H9 (cell line): ENCODE data around the gene KIAA0753. TPM values are rescaled to one million over a fixed set of nuclear protein-coding genes. Genes with fewer than 3 reads are reported as not detected.

Experiments
- DNase-seq: peaks from one replicate; pipeline ENCODE4 v3.0.0-alpha.2; 2017
- H2AFZ ChIP-seq: one replicate; pipeline ENCODE4 v1.6.1; 2013; ENCODE audit warnings: mild to moderate bottlenecking, low read length, control low read depth, moderate library complexity
- H2AK5ac ChIP-seq: 2 replicates; pipeline ENCODE4 v1.6.1; 2013; ENCODE audit warnings: low read length, control low read depth, mixed read lengths; ENCODE audit not compliant: insufficient read length
- H2BK120ac ChIP-seq: one replicate; pipeline ENCODE4 v1.6.1; 2013; ENCODE audit warnings: low read depth, mild to moderate bottlenecking, low read length, control low read depth, inconsistent platforms; ENCODE audit not compliant: poor library complexity, severe bottlenecking
- H2BK12ac ChIP-seq: 2 replicates; pipeline ENCODE4 v1.6.1; 2013; ENCODE audit warnings: low read length, control low read depth, mixed read lengths, low read depth; ENCODE audit not compliant: insufficient read length
- H2BK15ac ChIP-seq: 2 replicates; pipeline ENCODE4 v1.6.1; 2013; ENCODE audit warnings: low read depth, low read length, control low read depth
- H2BK20ac ChIP-seq: one replicate; pipeline ENCODE4 v1.6.1; 2013; ENCODE audit warnings: low read depth, mild to moderate bottlenecking, low read length, control low read depth, inconsistent platforms; ENCODE audit not compliant: poor library complexity, severe bottlenecking
- H2BK5ac ChIP-seq: 2 replicates; pipeline ENCODE4 v1.6.1; 2013; ENCODE audit warnings: low read length, control low read depth, mixed read lengths; ENCODE audit not compliant: insufficient read length
- H3K14ac ChIP-seq: 2 replicates; pipeline ENCODE4 v1.6.1; 2013; ENCODE audit warnings: low read length, control low read depth; ENCODE audit not compliant: insufficient read depth
- H3K18ac ChIP-seq: 2 replicates; pipeline ENCODE4 v1.6.1; 2013; ENCODE audit warnings: low read depth, mild to moderate bottlenecking, mixed read lengths, low read length, control low read depth; ENCODE audit not compliant: insufficient read length
- H3K23ac ChIP-seq: 2 replicates; pipeline ENCODE4 v1.6.1; 2013; ENCODE audit warnings: low read length, control low read depth, mixed read lengths, low read depth; ENCODE audit not compliant: insufficient read length
- H3K23me2 ChIP-seq: 2 replicates; pipeline ENCODE4 v1.6.1; 2013; ENCODE audit warnings: low read depth, mild to moderate bottlenecking, mixed read lengths, low read length, control low read depth; ENCODE audit not compliant: insufficient read length, poor library complexity, severe bottlenecking
- H3K27ac ChIP-seq: 2 replicates; pipeline ENCODE4 v1.5.1; 2013; ENCODE audit warnings: low read length, control low read depth, mixed read lengths, low read depth; ENCODE audit not compliant: insufficient read length
- H3K27me3 ChIP-seq: 2 replicates; pipeline ENCODE4 v1.6.1; 2013; ENCODE audit warnings: low read length, control low read depth, inconsistent platforms; ENCODE audit not compliant: insufficient read depth
- H3K4ac ChIP-seq: 2 replicates; pipeline ENCODE4 v1.6.1; 2013; ENCODE audit warnings: low read depth, mild to moderate bottlenecking, control low read depth, inconsistent platforms, low read length, moderate library complexity
- H3K4me1 ChIP-seq: 2 replicates; pipeline ENCODE4 v1.6.1; 2013; ENCODE audit warnings: low read length, control low read depth, inconsistent platforms; ENCODE audit not compliant: insufficient read depth
- H3K4me2 ChIP-seq: 2 replicates; pipeline ENCODE4 v1.6.1; 2013; ENCODE audit warnings: low read length, control low read depth, mixed read lengths; ENCODE audit not compliant: insufficient read length, insufficient read depth
- H3K56ac ChIP-seq: 2 replicates; pipeline ENCODE4 v1.6.1; 2013; ENCODE audit warnings: low read depth, mild to moderate bottlenecking, mixed read lengths, low read length, control low read depth; ENCODE audit not compliant: insufficient read length
- H3K79me1 ChIP-seq: 2 replicates; pipeline ENCODE4 v1.6.1; 2013; ENCODE audit warnings: low read depth, mild to moderate bottlenecking, moderate library complexity, low read length, control low read depth, inconsistent platforms; ENCODE audit not compliant: insufficient read depth, poor library complexity, severe bottlenecking
- H3K79me2 ChIP-seq: 2 replicates; pipeline ENCODE4 v1.6.1; 2013; ENCODE audit warnings: low read length, control low read depth, inconsistent platforms; ENCODE audit not compliant: insufficient read depth
- H3K9ac ChIP-seq: 2 replicates; pipeline ENCODE4 v1.6.1; 2013; ENCODE audit warnings: low read length, control low read depth, mixed read lengths; ENCODE audit not compliant: insufficient read length; ENCODE audit errors: extremely low read depth
- H3K9me3 ChIP-seq: one replicate; pipeline ENCODE4 v1.6.1; 2013; ENCODE audit warnings: low read depth, low read length, inconsistent platforms; ENCODE audit not compliant: control insufficient read depth
- H3T11ph ChIP-seq: one replicate; pipeline ENCODE4 v1.6.1; 2013; ENCODE audit warnings: mild to moderate bottlenecking, low read length, control low read depth, inconsistent platforms
- H4K20me1 ChIP-seq: one replicate; pipeline ENCODE4 v1.6.1; 2013; ENCODE audit not compliant: control insufficient read depth, insufficient read length, insufficient read depth
- H4K5ac ChIP-seq: 2 replicates; pipeline ENCODE4 v1.6.1; 2013; ENCODE audit warnings: low read depth, mild to moderate bottlenecking, mixed read lengths, low read length, control low read depth; ENCODE audit not compliant: insufficient read length
- H4K8ac ChIP-seq: replicated peaks from 2 replicates; pipeline ENCODE4 v1.6.1; 2013; ENCODE audit warnings: low read length, control low read depth, mixed read lengths, low read depth; ENCODE audit not compliant: insufficient read length
- H4K91ac ChIP-seq: 2 replicates; pipeline ENCODE4 v1.6.1; 2013; ENCODE audit warnings: low read depth, mild to moderate bottlenecking, moderate library complexity, mixed read lengths, low read length, control low read depth; ENCODE audit not compliant: insufficient read length
- H3K27ac Mint-ChIP-seq, 3 experiments: 2 replicates in 2 of 3; 3 replicates in 1 of 3; pipeline ENCODE4 v1.8.0; 2020 to 2021; ENCODE audit warnings: mixed read lengths in 3 of 3, mild to moderate bottlenecking in 1 of 3, moderate library complexity in 1 of 3
- H3K27me3 Mint-ChIP-seq: 2 replicates; pipeline ENCODE4 v1.8.0; 2021; ENCODE audit warnings: low read depth, mild to moderate bottlenecking, moderate library complexity, mixed read lengths
- H3K36me3 Mint-ChIP-seq, 3 experiments: 2 replicates in 2 of 3; 3 replicates in 1 of 3; pipeline ENCODE4 v1.8.0; 2020 to 2021; ENCODE audit warnings: low read depth in 3 of 3, mixed read lengths in 3 of 3; ENCODE audit not compliant: insufficient read depth in 1 of 3
- H3K4me1 Mint-ChIP-seq, 2 experiments: 2 replicates each; pipeline ENCODE4 v1.8.0; 2020; ENCODE audit warnings: mixed read lengths in 2 of 2
- H3K4me3 Mint-ChIP-seq, 2 experiments: 2 replicates in 1 of 2; 3 replicates in 1 of 2; pipeline ENCODE4 v1.8.0; 2020 to 2021; ENCODE audit warnings: mild to moderate bottlenecking in 2 of 2, mixed read lengths in 2 of 2, moderate library complexity in 1 of 2
- H3K9me3 Mint-ChIP-seq, 2 experiments: 2 replicates in 1 of 2; 3 replicates in 1 of 2; pipeline ENCODE4 v1.8.0; 2020; ENCODE audit warnings: mild to moderate bottlenecking in 2 of 2, mixed read lengths in 2 of 2, moderate library complexity in 1 of 2
- CTCF ChIP-seq: fragments of 200-600 bp; sonication (generic); conservative IDR thresholded peaks from 3 replicates; pipeline ENCODE4 v1.8.0; 2021; ENCODE audit warnings: antibody characterized with exemption, mild to moderate bottlenecking
- WGBS: extraction: QIAGEN DNeasy Blood & Tissue Kit; methylation state at CpG from one replicate; pipeline ENCODE4 v1.1.7; 2013; ENCODE audit warnings: missing lambda C conversion rate, low lambda C conversion rate, mixed read lengths; ENCODE audit not compliant: insufficient read length; ENCODE audit errors: extremely low coverage; 5-methylcytosine and 5-hydroxymethylcytosine counted together
- total RNA-seq: library from RNA; stranded (reverse); gene quantifications from 2 replicates; pipeline ENCODE4 v1.2.1, GENCODE V29; 2021

KIAA0753 gene
- total RNA-seq, 1 experiment from 2014 or later: 37.2 TPM

GRCh38 chr17:6548034-6548433 is 92.5 kb downstream of the KIAA0753 start:
- Histone ChIP-seq H3K23me2 (no peaks in the 10 kb centered on the region), H4K91ac (no peak overlapping the region), H3K79me1 (no peaks in the 10 kb centered on the region), H4K5ac (no peak overlapping the region), H2BK120ac (no peak overlapping the region), H2BK15ac (no peak overlapping the region), H3K27ac (no peak overlapping the region), H3K4me2 (no peak overlapping the region), H2BK12ac (no peak overlapping the region), H3K9me3 (no peaks in the 10 kb centered on the region), H3K4me1 (peaks cover 4% of the 10 kb centered on the region; the same call in 1 of the 2 replicates), H3T11ph (no peak overlapping the region), H3K18ac (no peak overlapping the region), H3K4ac (no peak overlapping the region), H3K56ac (no peak overlapping the region), H2BK5ac (no peak overlapping the region), H2BK20ac (no peak overlapping the region), H3K27me3 (no peaks in the 10 kb centered on the region), H2AK5ac (no peak overlapping the region), H2AFZ (no peak overlapping the region), H3K9ac (no peak overlapping the region), H4K8ac (no peak overlapping the region), H3K23ac (no peak overlapping the region), H3K14ac (no peak overlapping the region), H4K20me1 (no peaks in the 10 kb centered on the region), H3K79me2 (no peaks in the 10 kb centered on the region)
- Mint-ChIP-seq H3K27ac (no peak overlapping the region), H3K4me1 (peaks cover 39 to 49% of the 10 kb centered on the region in 2 experiments), H3K27me3 (peaks cover 12% of the 10 kb centered on the region), H3K9me3 (no peaks in the 10 kb centered on the region), H3K4me3 (no peak overlapping the region), H3K36me3 (no peaks in the 10 kb centered on the region)
- no peak for TF ChIP-seq CTCF
- no peak for DNase-seq
- no CpG with 5 or more reads among the region's 5 CpGs for WGBS
